HG03039 (cell line): ENCODE measurements around the gene HMGCR.

Experiments used
- ATAC-seq: cut with Tn5 transposase; IDR thresholded peaks from one replicate; pipeline ENCODE4 v1.9.1; 2021; ENCODE audit warnings: mild to moderate bottlenecking, moderate library complexity; ENCODE audit not compliant: unreplicated experiment

Gene HMGCR

GRCh38 chr5:75340714-75341478, 3.9 kb downstream of the HMGCR start:
- ATAC-seq: no peak

GRCh38 chr5:75341934-75342333, 4.9 kb downstream of the HMGCR start:
- ATAC-seq: no peak

- ATAC-seq: no peak
These were observed 5.8 kb downstream of the HMGCR start for GRCh38 chr5:75342836-75343235.

- ATAC-seq: no peak
These were observed 11.2 kb downstream of the HMGCR start for GRCh38 chr5:75348241-75348640.

- no peak for ATAC-seq
These were observed 12.6 kb downstream of the HMGCR start for GRCh38 chr5:75349663-75350062.

GRCh38 chr5:75351139-75351926, 14.3 kb downstream of the HMGCR start:
- ATAC-seq: no peak

GRCh38 chr5:75355236-75355635, 18.2 kb downstream of the HMGCR start:
- no peak for ATAC-seq

GRCh38 chr5:75356719-75357118, 19.7 kb downstream of the HMGCR start:
- ATAC-seq: no peak

- no peak for ATAC-seq
These were observed 21.1 kb downstream of the HMGCR start for GRCh38 chr5:75358117-75358516.

- ATAC-seq: no peak
These were observed 24.3 kb downstream of the HMGCR start for GRCh38 chr5:75361310-75361709.

GRCh38 chr5:75362474-75362975, 25.5 kb downstream of the HMGCR start:
- no peak for ATAC-seq

GRCh38 chr5:75363111-75363510, 26.1 kb downstream of the HMGCR start:
- ATAC-seq: no peak

GRCh38 chr5:75363726-75364495, 26.9 kb downstream of the HMGCR start:
- no peak for ATAC-seq

GRCh38 chr5:75364571-75365280, 27.7 kb downstream of the HMGCR start:
- ATAC-seq: no peak

- ATAC-seq: no peak
These were observed 28.7 kb downstream of the HMGCR start for GRCh38 chr5:75365740-75366139.

- peak; percentile 71 for ATAC-seq
These were observed 29.8 kb downstream of the HMGCR start for GRCh38 chr5:75366787-75367186.

GRCh38 chr5:75367401-75367800, 30.4 kb downstream of the HMGCR start:
- no peak for ATAC-seq

- no peak for ATAC-seq
These were observed 31.4 kb downstream of the HMGCR start for GRCh38 chr5:75368391-75368790.

- no peak for ATAC-seq
These were observed 36.8 kb downstream of the HMGCR start for GRCh38 chr5:75373862-75374261.

- ATAC-seq: no peak
These were observed 37.4 kb downstream of the HMGCR start for GRCh38 chr5:75374394-75374814.

GRCh38 chr5:75375414-75375813, 38.4 kb downstream of the HMGCR start:
- no peak for ATAC-seq
